ENCODE data around the gene MAD1L1. TPM values are rescaled to one million over a fixed set of nuclear protein-coding genes. Genes with fewer than 3 reads are reported as not detected.

The MAD1L1 gene
- total and polyA plus RNA-seq, 2 of the 13 experiments (the other 11 are each of a cell fraction or from before 2014, with no cell fraction given) = 17.4 to 64.7 TPM

DNA sequence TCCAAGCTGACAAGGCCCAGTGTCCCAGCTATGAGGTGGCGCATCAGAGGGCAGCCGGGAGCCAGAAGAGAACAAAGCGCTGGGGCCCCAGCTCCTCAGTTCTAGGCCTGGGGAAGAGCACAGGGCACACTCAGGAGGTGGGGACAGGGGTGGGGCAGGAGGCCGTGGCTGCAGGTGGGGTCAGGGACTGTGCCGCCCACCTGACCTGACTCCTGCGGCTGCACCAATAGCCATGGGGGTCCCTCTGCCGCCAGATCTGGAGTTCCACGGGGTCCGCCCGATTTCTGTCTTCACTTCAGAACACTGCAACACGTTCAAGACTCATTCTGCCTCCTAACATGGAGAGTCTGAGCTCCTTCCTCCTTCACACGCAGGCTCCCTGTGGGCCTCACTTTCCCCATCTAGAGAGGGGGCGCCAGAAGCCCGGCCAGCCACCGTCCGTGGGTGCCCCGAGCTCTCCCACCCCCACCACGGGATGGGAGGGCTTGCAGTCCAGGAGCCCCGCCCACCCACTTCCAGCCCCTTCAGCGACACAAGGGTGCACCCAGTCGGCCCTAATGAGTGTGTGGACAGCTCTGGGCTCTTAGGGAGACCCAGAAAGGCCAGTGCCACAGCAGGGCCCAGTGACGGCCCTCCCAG, 278.3 kb downstream of the MAD1L1 start:
- in situ Hi-C loops (cut with HindIII; ENCODE audit: extremely low pct_ligation_motif_present, low pct_unique_long_range_greater_than_20kb) = no loop called here
- Histone ChIP-seq H3K79me2 (ENCODE audit: insufficient read depth, low read length) (no peaks in the 10 kb centered on the region), H4K20me1 (ENCODE audit: insufficient read depth, low read length) (no peaks in the 10 kb centered on the region), H3K4me1 (ENCODE audit: insufficient read depth, low read length) (no peaks in the 10 kb centered on the region), H3K27me3 (ENCODE audit: control insufficient read depth in 1 of 2, insufficient read depth in 2 of 2, low read length in 2 of 2) (no peaks in the 10 kb centered on the region), H3K4me2 (ENCODE audit: low read depth, low read length) (no peak overlapping the region), H3K9ac (ENCODE audit: insufficient read depth, low read depth, low read length) (no peak overlapping the region), H3K4me3 (replicated peaks in 1 of 3; ENCODE audit: insufficient read depth in 1 of 3, low read depth in 2 of 3, low read length in 3 of 3) (no peak overlapping the region), H3K36me3 (replicated peaks in 1 of 2; ENCODE audit: control insufficient read depth in 1 of 2, insufficient read depth in 2 of 2, low read length in 2 of 2) (peaks cover 2 to 15% of the 10 kb centered on the region in 2 experiments; a peak in 2 of 5 replicates), H2AFZ (ENCODE audit: low read length) (no peak overlapping the region), H3K9me3 (ENCODE audit: low read length) (no peaks in the 10 kb centered on the region), H3K27ac (ENCODE audit: extremely low read length, insufficient read depth, low read length) (no peak overlapping the region)
- no peak for FAIRE-seq
- no TSS peak for BruUV-seq (replicated peaks)
- ATAC-seq = no peak
- 96% methylated on average over 15 of the region's 22 CpGs for whole genome bisulfite sequencing (ENCODE audit: low lambda C conversion rate)
- intact Hi-C loops (cut with micrococcal nuclease; ENCODE audit: unreplicated experiment) = no loop called here
- POLR2A ChIA-PET = no interaction called here
- no peak for DNase-seq (ENCODE audit: low spot score)
- CTCF ChIA-PET (ENCODE audit: low intra/inter-chr PET ratio, low total read pairs) = no interaction called here
- TF ChIP-seq, protein P1, sequence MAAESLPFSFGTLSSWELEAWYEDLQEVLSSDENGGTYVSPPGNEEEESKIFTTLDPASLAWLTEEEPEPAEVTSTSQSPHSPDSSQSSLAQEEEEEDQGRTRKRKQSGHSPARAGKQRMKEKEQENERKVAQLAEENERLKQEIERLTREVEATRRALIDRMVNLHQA (CRISPR knock-in tag; IDR thresholded peaks at IDR 0.05) = no peak
- TF ChIP-seq ZFP82 (CRISPR knock-in tag; IDR thresholded peaks at IDR 0.05; ENCODE audit: borderline replicate concordance) (no peak), CAMTA2 (CRISPR knock-in tag; IDR thresholded peaks at IDR 0.05; ENCODE audit: borderline replicate concordance) (no peak), ZNF629 (CRISPR knock-in tag; conservative IDR thresholded peaks at IDR 0.05) (no peak), NPAS2 (CRISPR knock-in tag; IDR thresholded peaks at IDR 0.05; ENCODE audit: borderline replicate concordance) (no peak), ZFP36 (IDR thresholded peaks at IDR 0.05; ENCODE audit: borderline replicate concordance, low read depth, low read length, partially characterized antibody) (no peak), RBM39 (IDR thresholded peaks at IDR 0.05; ENCODE audit: low read depth, low read length, poor library complexity, severe bottlenecking) (no peak), RARA (CRISPR knock-in tag; IDR thresholded peaks at IDR 0.05) (no peak), NFKBIZ (CRISPR knock-in tag; IDR thresholded peaks at IDR 0.05) (no peak), U2AF1 (optimal IDR thresholded peaks at IDR 0.05; ENCODE audit: low read depth, low read length) (no peak), CREM (IDR thresholded peaks at IDR 0.05) (no peak), CREM (CRISPR knock-in tag; IDR thresholded peaks at IDR 0.05) (no peak), IRX3 (CRISPR knock-in tag; IDR thresholded peaks at IDR 0.05; ENCODE audit: borderline replicate concordance, low read depth) (no peak), MYNN (CRISPR knock-in tag; IDR thresholded peaks at IDR 0.05; ENCODE audit: low read depth) (no peak), ZSCAN9 (CRISPR knock-in tag; IDR thresholded peaks at IDR 0.05; ENCODE audit: borderline replicate concordance) (no peak), HOXA3 (CRISPR knock-in tag; IDR thresholded peaks at IDR 0.05) (no peak)
- TF ChIP-seq, protein P2, sequence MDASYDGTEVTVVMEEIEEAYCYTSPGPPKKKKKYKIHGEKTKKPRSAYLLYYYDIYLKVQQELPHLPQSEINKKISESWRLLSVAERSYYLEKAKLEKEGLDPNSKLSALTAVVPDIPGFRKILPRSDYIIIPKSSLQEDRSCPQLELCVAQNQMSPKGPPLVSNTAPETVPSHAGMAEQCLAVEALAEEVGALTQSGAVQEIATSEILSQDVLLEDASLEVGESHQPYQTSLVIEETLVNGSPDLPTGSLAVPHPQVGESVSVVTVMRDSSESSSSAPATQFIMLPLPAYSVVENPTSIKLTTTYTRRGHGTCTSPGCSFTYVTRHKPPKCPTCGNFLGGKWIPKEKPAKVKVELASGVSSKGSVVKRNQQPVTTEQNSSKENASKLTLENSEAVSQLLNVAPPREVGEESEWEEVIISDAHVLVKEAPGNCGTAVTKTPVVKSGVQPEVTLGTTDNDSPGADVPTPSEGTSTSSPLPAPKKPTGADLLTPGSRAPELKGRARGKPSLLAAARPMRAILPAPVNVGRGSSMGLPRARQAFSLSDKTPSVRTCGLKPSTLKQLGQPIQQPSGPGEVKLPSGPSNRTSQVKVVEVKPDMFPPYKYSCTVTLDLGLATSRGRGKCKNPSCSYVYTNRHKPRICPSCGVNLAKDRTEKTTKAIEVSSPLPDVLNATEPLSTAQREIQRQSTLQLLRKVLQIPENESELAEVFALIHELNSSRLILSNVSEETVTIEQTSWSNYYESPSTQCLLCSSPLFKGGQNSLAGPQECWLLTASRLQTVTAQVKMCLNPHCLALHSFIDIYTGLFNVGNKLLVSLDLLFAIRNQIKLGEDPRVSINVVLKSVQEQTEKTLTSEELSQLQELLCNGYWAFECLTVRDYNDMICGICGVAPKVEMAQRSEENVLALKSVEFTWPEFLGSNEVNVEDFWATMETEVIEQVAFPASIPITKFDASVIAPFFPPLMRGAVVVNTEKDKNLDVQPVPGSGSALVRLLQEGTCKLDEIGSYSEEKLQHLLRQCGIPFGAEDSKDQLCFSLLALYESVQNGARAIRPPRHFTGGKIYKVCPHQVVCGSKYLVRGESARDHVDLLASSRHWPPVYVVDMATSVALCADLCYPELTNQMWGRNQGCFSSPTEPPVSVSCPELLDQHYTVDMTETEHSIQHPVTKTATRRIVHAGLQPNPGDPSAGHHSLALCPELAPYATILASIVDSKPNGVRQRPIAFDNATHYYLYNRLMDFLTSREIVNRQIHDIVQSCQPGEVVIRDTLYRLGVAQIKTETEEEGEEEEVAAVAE (CRISPR knock-in tag; IDR thresholded peaks at IDR 0.05; ENCODE audit: borderline replicate concordance) = no peak
- TF ChIP-seq, protein P3, sequence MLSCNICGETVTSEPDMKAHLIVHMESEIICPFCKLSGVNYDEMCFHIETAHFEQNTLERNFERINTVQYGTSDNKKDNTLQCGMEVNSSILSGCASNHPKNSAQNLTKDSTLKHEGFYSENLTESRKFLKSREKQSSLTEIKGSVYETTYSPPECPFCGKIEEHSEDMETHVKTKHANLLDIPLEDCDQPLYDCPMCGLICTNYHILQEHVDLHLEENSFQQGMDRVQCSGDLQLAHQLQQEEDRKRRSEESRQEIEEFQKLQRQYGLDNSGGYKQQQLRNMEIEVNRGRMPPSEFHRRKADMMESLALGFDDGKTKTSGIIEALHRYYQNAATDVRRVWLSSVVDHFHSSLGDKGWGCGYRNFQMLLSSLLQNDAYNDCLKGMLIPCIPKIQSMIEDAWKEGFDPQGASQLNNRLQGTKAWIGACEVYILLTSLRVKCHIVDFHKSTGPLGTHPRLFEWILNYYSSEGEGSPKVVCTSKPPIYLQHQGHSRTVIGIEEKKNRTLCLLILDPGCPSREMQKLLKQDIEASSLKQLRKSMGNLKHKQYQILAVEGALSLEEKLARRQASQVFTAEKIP (CRISPR knock-in tag; IDR thresholded peaks at IDR 0.05; ENCODE audit: borderline replicate concordance) = no peak

Data from HepG2 (cell line).